AG08395 (cell line): ENCODE data around the gene SREBF1.

Experiments used
- DNase-seq: peaks from one replicate; pipeline ENCODE4 v3.0.0; 2012; ENCODE audit warnings: mixed read lengths, low spot score

The SREBF1 gene

GRCh38 chr17:17795946-17796786, 40.6 kb downstream of the SREBF1 start:
- DNase-seq = no peak

GRCh38 chr17:17795296-17795695, 41.5 kb downstream of the SREBF1 start:
- DNase-seq = no peak

- DNase-seq = no peak
These were observed 42.4 kb downstream of the SREBF1 start for GRCh38 chr17:17794382-17794781.

GRCh38 chr17:17793378-17794214, 43.2 kb downstream of the SREBF1 start:
- no peak for DNase-seq

- peak; percentile 66 for DNase-seq
These were observed 44.0 kb downstream of the SREBF1 start for GRCh38 chr17:17792551-17793377.

- no peak for DNase-seq
These were observed 44.7 kb downstream of the SREBF1 start for GRCh38 chr17:17792037-17792550.

GRCh38 chr17:17790637-17791464, 45.9 kb downstream of the SREBF1 start:
- no peak for DNase-seq

GRCh38 chr17:17789828-17790636, 46.8 kb downstream of the SREBF1 start:
- no peak for DNase-seq

- no peak for DNase-seq
These were observed 47.4 kb downstream of the SREBF1 start for GRCh38 chr17:17789410-17789809.

GRCh38 chr17:17788967-17789366, 47.8 kb downstream of the SREBF1 start:
- DNase-seq = no peak

- no peak for DNase-seq
These were observed 49.2 kb downstream of the SREBF1 start for GRCh38 chr17:17787568-17787967.

- DNase-seq = no peak
These were observed 49.8 kb downstream of the SREBF1 start for GRCh38 chr17:17786998-17787397.

GRCh38 chr17:17785407-17785806, 51.4 kb downstream of the SREBF1 start:
- DNase-seq = no peak

- DNase-seq = no peak
These were observed 52.0 kb downstream of the SREBF1 start for GRCh38 chr17:17784657-17785267.

- no peak for DNase-seq
These were observed 52.7 kb downstream of the SREBF1 start for GRCh38 chr17:17783825-17784656.

GRCh38 chr17:17783116-17783824, 53.5 kb downstream of the SREBF1 start:
- no peak for DNase-seq

- DNase-seq = no peak
These were observed 54.2 kb downstream of the SREBF1 start for GRCh38 chr17:17782523-17783115.
